H1 (cell line): ENCODE results near the gene TNS4. TPM values are rescaled to one million over a fixed set of nuclear protein-coding genes. Genes with fewer than 3 reads are reported as not detected.

Experiments used
- CTCF ChIA-PET: fragments of 300-600 bp; sonication (Branson Sonifier 250); formaldehyde crosslinking; loops from one replicate; lab custom pipeline; 2021; ENCODE audit not compliant: partially characterized antibody; lab: Charles Lee
- POLR2A ChIA-PET: fragments of 300-600 bp; sonication (Branson Sonifier 250); formaldehyde crosslinking; loops from one replicate; lab custom pipeline; 2021; ENCODE audit warnings: inconsistent platforms; ENCODE audit not compliant: partially characterized antibody; lab: Charles Lee
- DNase-seq, 2 experiments: peaks; one replicate each; pipeline versions ENCODE4 v3.0.0 to v3.0.0-alpha.2; 2010 to 2022; ENCODE audit warnings: low spot score in 2 of 2, low read depth in 1 of 2, mixed read lengths in 1 of 2
- FAIRE-seq: peaks from 2 replicates; lab custom pipeline; 2011; peaks lifted over from hg19 to GRCh38; lab: Jason Lieb, UNC
- H2AFZ ChIP-seq: 2 replicates; pipeline ENCODE4 v1.8.1; 2012; ENCODE audit warnings: low read length, inconsistent platforms
- H2AK5ac ChIP-seq: 2 replicates; pipeline ENCODE4 v1.6.1; 2013; ENCODE audit warnings: low read depth, low read length
- H2BK120ac ChIP-seq: replicated peaks from 2 replicates; pipeline ENCODE3; 2013; ENCODE audit warnings: low read depth, low read length, inconsistent platforms
- H2BK12ac ChIP-seq: 2 replicates; pipeline ENCODE4 v1.6.1; 2013; ENCODE audit warnings: low read depth, low read length
- H2BK15ac ChIP-seq: 2 replicates; pipeline ENCODE4 v1.6.1; 2013; ENCODE audit warnings: low read length
- H2BK20ac ChIP-seq: 2 replicates; pipeline ENCODE4 v1.6.1; 2013; ENCODE audit warnings: low read length
- H2BK5ac ChIP-seq: 2 replicates; pipeline ENCODE4 v1.6.1; 2013; ENCODE audit warnings: low read depth, low read length
- H3K14ac ChIP-seq: 2 replicates; pipeline ENCODE4 v1.6.1; 2013; ENCODE audit warnings: inconsistent platforms; ENCODE audit not compliant: insufficient read length
- H3K18ac ChIP-seq: 2 replicates; pipeline ENCODE4 v1.6.1; 2013; ENCODE audit warnings: low read length; ENCODE audit errors: extremely low read depth
- H3K23ac ChIP-seq: 2 replicates; pipeline ENCODE4 v1.6.1; 2013; ENCODE audit warnings: inconsistent platforms; ENCODE audit not compliant: insufficient read length
- H3K23me2 ChIP-seq: 2 replicates; pipeline ENCODE4 v1.6.1; 2013; ENCODE audit warnings: low read depth, low read length
- H3K27ac ChIP-seq: 2 replicates; pipeline ENCODE4 v1.6.1; 2011; ENCODE audit warnings: low read depth, low read length, inconsistent platforms
- H3K27me3 ChIP-seq, 4 experiments: replicated peaks in 1 of 4; 1 replicate in 1 of 4; 2 replicates in 3 of 4; pipeline versions ENCODE4 v1.6.1 to v1.8.1; 2011 to 2013; ENCODE audit warnings: low read length in 3 of 4, mild to moderate bottlenecking in 3 of 4, inconsistent platforms in 2 of 4, mixed read lengths in 2 of 4, moderate library complexity in 1 of 4; ENCODE audit not compliant: control insufficient read depth in 3 of 4, insufficient read depth in 3 of 4; ENCODE audit errors: extremely low read depth in 1 of 4
- H3K36me3 ChIP-seq, 4 experiments: 2 replicates each; pipeline versions ENCODE4 v1.6.1 to v1.8.1; 2011 to 2013; ENCODE audit warnings: mild to moderate bottlenecking in 4 of 4, low read length in 3 of 4, moderate library complexity in 2 of 4, control low read depth in 1 of 4, inconsistent platforms in 1 of 4; ENCODE audit not compliant: insufficient read depth in 4 of 4, control insufficient read depth in 2 of 4
- H3K4ac ChIP-seq: replicated peaks from 2 replicates; pipeline ENCODE3; 2013; ENCODE audit warnings: low read length, low read depth, mixed read lengths, inconsistent platforms; ENCODE audit not compliant: insufficient read length
- H3K4me1 ChIP-seq, 4 experiments: replicated peaks in 1 of 4; 1 replicate in 1 of 4; 2 replicates in 3 of 4; pipeline versions ENCODE4 v1.6.1 to v1.8.1; 2011 to 2013; ENCODE audit warnings: low read length in 3 of 4, inconsistent platforms in 2 of 4, mixed read lengths in 1 of 4; ENCODE audit not compliant: insufficient read depth in 4 of 4, control insufficient read depth in 3 of 4
- H3K4me2 ChIP-seq, 2 experiments: 2 replicates each; pipeline versions ENCODE4 v1.6.1 to v1.8.1; 2011 to 2013; ENCODE audit warnings: low read depth in 2 of 2, low read length in 2 of 2, control low read depth in 1 of 2, inconsistent platforms in 1 of 2, mild to moderate bottlenecking in 1 of 2; ENCODE audit not compliant: insufficient read depth in 1 of 2
- H3K4me3 ChIP-seq, 4 experiments: fragments of 200-600, 300-600 bp in 1 of 4; sonication (generic), shearing (Covaris generic), sonication (Bioruptor Twin) in 1 of 4; 2 replicates each; pipeline versions ENCODE4 v1.5.1 to v1.8.1; 2011 to 2016; ENCODE audit warnings: low read length in 4 of 4, low read depth in 3 of 4, control low read depth in 2 of 4, inconsistent platforms in 2 of 4, mild to moderate bottlenecking in 2 of 4, mixed read lengths in 1 of 4, moderate library complexity in 1 of 4; ENCODE audit not compliant: insufficient read depth in 2 of 4; ENCODE audit errors: extremely low read depth in 1 of 4
- H3K56ac ChIP-seq: replicated peaks from 2 replicates; pipeline ENCODE3; 2013; ENCODE audit warnings: low read depth, mild to moderate bottlenecking, mixed read lengths, low read length, inconsistent platforms; ENCODE audit not compliant: insufficient read length
- H3K79me1 ChIP-seq: 2 replicates; pipeline ENCODE4 v1.6.1; 2013; ENCODE audit warnings: low read depth, low read length, control low read depth
- H3K79me2 ChIP-seq, 2 experiments: 2 replicates each; pipeline versions ENCODE4 v1.6.1 to v1.8.1; 2012 to 2013; ENCODE audit warnings: low read length in 2 of 2, mild to moderate bottlenecking in 2 of 2, inconsistent platforms in 1 of 2; ENCODE audit not compliant: insufficient read depth in 2 of 2, control insufficient read depth in 1 of 2
- H3K9ac ChIP-seq, 4 experiments: replicated peaks in 1 of 4; 1 replicate in 1 of 4; 2 replicates in 3 of 4; pipeline versions ENCODE4 v1.6.1 to v1.8.1; 2011 to 2013; ENCODE audit warnings: low read depth in 3 of 4, low read length in 3 of 4, control low read depth in 2 of 4, mild to moderate bottlenecking in 2 of 4, moderate library complexity in 2 of 4, inconsistent platforms in 1 of 4; ENCODE audit errors: extremely low read depth in 1 of 4
- H3K9me3 ChIP-seq, 2 experiments: 2 replicates each; pipeline versions ENCODE4 v1.6.1 to v1.8.1; 2012 to 2013; ENCODE audit warnings: mild to moderate bottlenecking in 2 of 2, moderate library complexity in 2 of 2, control low read depth in 1 of 2, inconsistent platforms in 1 of 2, low read depth in 1 of 2, low read length in 1 of 2, mixed read lengths in 1 of 2; ENCODE audit not compliant: insufficient read depth in 2 of 2
- H4K20me1 ChIP-seq, 2 experiments: replicated peaks in 1 of 2; 2 replicates each; pipeline versions ENCODE3 to v1.8.1; 2011 to 2013; ENCODE audit warnings: inconsistent platforms in 2 of 2, low read length in 2 of 2, mild to moderate bottlenecking in 1 of 2; ENCODE audit not compliant: insufficient read depth in 2 of 2, control insufficient read depth in 1 of 2
- H4K5ac ChIP-seq: 2 replicates; pipeline ENCODE4 v1.6.1; 2013; ENCODE audit warnings: low read length, low read depth, mixed read lengths, inconsistent platforms; ENCODE audit not compliant: insufficient read length
- H4K8ac ChIP-seq: 2 replicates; pipeline ENCODE4 v1.8.0; 2013; ENCODE audit warnings: mild to moderate bottlenecking, moderate library complexity, low read length, inconsistent platforms; ENCODE audit not compliant: insufficient read depth; ENCODE audit errors: extremely low read depth
- H4K91ac ChIP-seq: replicated peaks from 2 replicates; pipeline ENCODE3; 2013; ENCODE audit warnings: low read length, mixed read lengths, inconsistent platforms; ENCODE audit not compliant: insufficient read length
- CBX5 ChIP-seq: fragments of 300-800, 300-1000 bp; sonication (generic); IDR thresholded peaks from 2 replicates; pipeline ENCODE4 v1.7.1; 2016; ENCODE audit warnings: antibody characterized with exemption, low read length, low read depth
- CEBPB ChIP-seq: IDR thresholded peaks from 2 replicates; pipeline ENCODE4 v1.6.1; 2012; ENCODE audit warnings: low read depth, low read length
- CHD1 ChIP-seq: IDR thresholded peaks from 2 replicates; pipeline ENCODE4 v1.6.1; 2012; ENCODE audit warnings: low read depth, low read length, improper control_type of control experiment
- FOSL1 ChIP-seq: IDR thresholded peaks from 2 replicates; pipeline ENCODE4 v1.6.1; 2011; ENCODE audit warnings: mild to moderate bottlenecking, low read depth, low read length, moderate library complexity; ENCODE audit not compliant: insufficient read depth
- GABPA ChIP-seq: IDR thresholded peaks from 2 replicates; pipeline ENCODE4 v1.6.1; 2011; ENCODE audit warnings: mild to moderate bottlenecking, low read length, moderate library complexity, borderline replicate concordance; ENCODE audit not compliant: insufficient read depth
- KDM1A ChIP-seq: fragments of 200-600, 300-600 bp; sonication (generic); IDR thresholded peaks from 2 replicates; pipeline ENCODE4 v1.7.1; 2016; ENCODE audit warnings: mild to moderate bottlenecking, low read length, borderline replicate concordance
- POLR2A ChIP-seq, 2 experiments: IDR thresholded peaks; 1 replicate in 1 of 2; 2 replicates in 1 of 2; pipeline ENCODE4 v1.6.1; 2011; ENCODE audit warnings: low read depth in 2 of 2, low read length in 2 of 2, mild to moderate bottlenecking in 2 of 2; ENCODE audit errors: control extremely low read depth in 1 of 2
- SP4 ChIP-seq: IDR thresholded peaks from 2 replicates; pipeline ENCODE4 v1.6.1; 2012; ENCODE audit warnings: low read length, inconsistent platforms
- TBP ChIP-seq: IDR thresholded peaks from 2 replicates; pipeline ENCODE4 v1.6.1; 2011; ENCODE audit warnings: low read depth, low read length, improper control_type of control experiment
- ZNF274 ChIP-seq: IDR thresholded peaks from 2 replicates; pipeline ENCODE4 v1.7.0; 2012; ENCODE audit warnings: low read length, borderline replicate concordance; ENCODE audit errors: extremely low read depth
- WGBS, 2 experiments: shearing (Covaris generic) in 1 of 2; methylation state at CpG; one replicate each; pipeline versions ENCODE4 v1.1.6 to v1.1.7; 2013 to 2015; ENCODE audit warnings: low lambda C conversion rate in 2 of 2, mixed read lengths in 2 of 2, inconsistent platforms in 1 of 2, low coverage in 1 of 2, missing lambda C conversion rate in 1 of 2; ENCODE audit not compliant: insufficient replicate concordance in 2 of 2, insufficient coverage in 1 of 2, insufficient read length in 1 of 2; ENCODE audit errors: extremely low coverage in 1 of 2, missing lambda C conversion rate in 1 of 2; 5-methylcytosine and 5-hydroxymethylcytosine counted together
- polyA plus RNA-seq, 7 experiments: library from polyadenylated mRNA; depleted of rRNA in 3 of 7; stranded (reverse) in 5 of 7; unstranded in 2 of 7; fragments of >200 nt in 5 of 7; fragments of 200-250 nt in 2 of 7; gene quantifications; 1 replicate in 5 of 7; 2 replicates in 1 of 7; 4 replicates in 1 of 7; pipeline versions ENCODE4 v1.2.1 to v1.2.3, GENCODE V29; 2011 to 2013; ENCODE audit warnings: missing spikeins in 2 of 7, mixed read lengths in 2 of 7
- total RNA-seq: library from RNA; stranded (reverse); fragmentation: NEBNext Ultra II Directional; extraction: Animal tissue kit (Norgen Biotek cat#: 25700); gene quantifications from 2 replicates; pipeline ENCODE4 v1.2.1, GENCODE V29; 2021

The TNS4 gene
- total and polyA plus RNA-seq, 2 of the 8 experiments (the other 6 are each of a cell fraction or from before 2014, with no cell fraction given) = 0.20 to 0.21 TPM

GRCh38 chr17:40522961-40523310 lies 21.5 kb upstream of the TNS4 start:
- Histone ChIP-seq H3K9me3 (peaks cover 0 to 5% of the 10 kb centered on the region in 2 experiments; a peak in 1 of 4 replicates), H3K56ac (no peak overlapping the region), H3K4me1 (peaks cover 0 to 10% (median 2%) of the 10 kb centered on the region in 4 experiments; a peak in 5 of 7 replicates), H3K27me3 (no peaks in the 10 kb centered on the region), H3K27ac (no peak overlapping the region), H2BK5ac (no peak overlapping the region), H3K79me1 (no peaks in the 10 kb centered on the region), H3K79me2 (no peaks in the 10 kb centered on the region), H4K8ac (no peak overlapping the region), H3K23ac (no peak overlapping the region), H3K18ac (no peak overlapping the region), H4K5ac (no peak overlapping the region), H3K36me3 (no peaks in the 10 kb centered on the region), H4K91ac (no peak overlapping the region), H3K4ac (no peak overlapping the region), H3K4me2 (no peak overlapping the region), H3K9ac (no peak overlapping the region), H3K23me2 (no peaks in the 10 kb centered on the region; the same call in 1 of the 2 replicates), H2BK120ac (no peak overlapping the region), H2BK20ac (no peak overlapping the region), H3K14ac (no peak overlapping the region), H4K20me1 (no peaks in the 10 kb centered on the region), H2AK5ac (no peak overlapping the region), H2BK12ac (no peak overlapping the region), H2AFZ (no peak overlapping the region), H2BK15ac (no peak overlapping the region), H3K4me3 (no peak overlapping the region)
- CTCF ChIA-PET = interaction anchor here (0.9 to 19.4 kb wide), 6 partner anchors 10 to 73 kb away, joined by 3 to 435 read pairs (median 4); partner anchors contain the start of gene IGFBP4
- DNase-seq (no peak), FAIRE-seq (no peak)
- POLR2A ChIA-PET = interaction anchor here (1.0 to 1.8 kb wide), 3 partner anchors 9 to 60 kb away, joined by 3 to 4 read pairs (median 3); no protein-coding TSS in a partner anchor
- no peak for TF ChIP-seq POLR2A (IDR thresholded peaks at IDR 0.05; ENCODE audit: control extremely low read depth in 1 of 2, low read depth in 2 of 2, low read length in 2 of 2)
- TF ChIP-seq KDM1A = no peak
- no peak for TF ChIP-seq CHD1
- TF ChIP-seq GABPA = no peak
- no peak for TF ChIP-seq ZNF274
- TF ChIP-seq TBP = no peak
- TF ChIP-seq CBX5 = no peak
- TF ChIP-seq FOSL1 = no peak
- TF ChIP-seq CEBPB = no peak
- no peak for TF ChIP-seq SP4
- 89% methylated on average over 5 of the region's 5 CpGs; no CpG with 5 or more reads in 1 of the 2 experiments for WGBS, 2 experiments
